ENCODE measurements around the gene MED27.

The MED27 gene

GRCh38 chr9:131976157-131977108 lies 103.2 kb downstream of the MED27 start:
- no peak for DNase-seq

- DNase-seq = no peak
Observed at GRCh38 chr9:131972889-131973288, 106.8 kb downstream of the MED27 start.

GRCh38 chr9:131971482-131972074 lies 108.1 kb downstream of the MED27 start:
- DNase-seq = no peak

GRCh38 chr9:131969469-131969989 lies 110.1 kb downstream of the MED27 start:
- DNase-seq = peak in 1 of 58 donors; percentile 14

- DNase-seq = no peak
Observed at GRCh38 chr9:131968632-131969031, 111.0 kb downstream of the MED27 start.

- no peak for DNase-seq
Observed at GRCh38 chr9:131965841-131966240, 113.8 kb downstream of the MED27 start.

GRCh38 chr9:131965103-131965502 lies 114.6 kb downstream of the MED27 start:
- DNase-seq = no peak

GRCh38 chr9:131963072-131964030 lies 116.3 kb downstream of the MED27 start:
- no peak for DNase-seq

GRCh38 chr9:131961496-131961880 lies 118.2 kb downstream of the MED27 start:
- peak in 6 of 58 donors; percentile 4 to 48 (median 8) for DNase-seq

- DNase-seq = peak in 42 of 58 donors; percentile 9 to 80 (median 48)
Observed at GRCh38 chr9:131960851-131961495, 118.7 kb downstream of the MED27 start.

GRCh38 chr9:131960311-131960710 lies 119.4 kb downstream of the MED27 start:
- DNase-seq = no peak

GRCh38 chr9:131959887-131960286 lies 119.8 kb downstream of the MED27 start:
- no peak for DNase-seq

GRCh38 chr9:131959056-131959455 lies 120.6 kb downstream of the MED27 start:
- DNase-seq = no peak

- DNase-seq = no peak
Observed at GRCh38 chr9:131954299-131954698, 125.4 kb downstream of the MED27 start.

- DNase-seq = peak in 44 of 58 donors; percentile 5 to 84 (median 40)
Observed at GRCh38 chr9:131951905-131952304, 127.8 kb downstream of the MED27 start.

- DNase-seq = no peak
Observed at GRCh38 chr9:131951155-131951554, 128.5 kb downstream of the MED27 start.

GRCh38 chr9:131950487-131950886 lies 129.2 kb downstream of the MED27 start:
- no peak for DNase-seq

GRCh38 chr9:131946180-131946579 lies 133.5 kb downstream of the MED27 start:
- DNase-seq = no peak

GRCh38 chr9:131943351-131943841 lies 136.3 kb downstream of the MED27 start:
- peak in 12 of 58 donors; percentile 6 to 55 (median 26) for DNase-seq

- peak in 1 of 58 donors; percentile 19 for DNase-seq
Observed at GRCh38 chr9:131942146-131942720, 137.4 kb downstream of the MED27 start.

Data from anterior cingulate cortex (tissue), 58 donors.